ENCODE data around the gene SNX4.
A peak's percentile ranks its signal among the peaks of the same experiment; 100 is the strongest.
"Not testable (repeated sequence)": the region's sequence is repeated elsewhere in the genome, so short reads cannot be mapped to it uniquely, and the experiment has no call there.

SNX4 gene

GRCh38 chr3:125462722-125463299 is 57.2 kb downstream of the SNX4 start:
- no peak for DNase-seq (ENCODE audit: low read depth in 2 of 2)

- DNase-seq (ENCODE audit: low read depth in 2 of 2), result no peak
These were observed 58.1 kb downstream of the SNX4 start for GRCh38 chr3:125461896-125462295.

- no peak for DNase-seq (ENCODE audit: low read depth in 2 of 2)
These were observed 59.8 kb downstream of the SNX4 start for GRCh38 chr3:125460233-125460632.

GRCh38 chr3:125443923-125444322 is 76.1 kb downstream of the SNX4 start:
- no peak for DNase-seq (ENCODE audit: low read depth in 2 of 2)

- DNase-seq (ENCODE audit: low read depth in 2 of 2), result no peak
These were observed 77.5 kb downstream of the SNX4 start for GRCh38 chr3:125442506-125442905.

GRCh38 chr3:125440970-125441369 is 79.0 kb downstream of the SNX4 start:
- no peak for DNase-seq (ENCODE audit: low read depth in 2 of 2)

- DNase-seq (ENCODE audit: low read depth in 2 of 2), result no peak
These were observed 79.4 kb downstream of the SNX4 start for GRCh38 chr3:125440559-125440955.

GRCh38 chr3:125437631-125438435 is 82.2 kb downstream of the SNX4 start:
- DNase-seq (ENCODE audit: low read depth in 2 of 2), result peak; percentile 9 to 18

- no peak for DNase-seq (ENCODE audit: low read depth in 2 of 2)
These were observed 83.1 kb downstream of the SNX4 start for GRCh38 chr3:125436921-125437320.

- no peak for DNase-seq (ENCODE audit: low read depth in 2 of 2)
These were observed 84.8 kb downstream of the SNX4 start for GRCh38 chr3:125435231-125435630.

- no peak for DNase-seq (ENCODE audit: low read depth in 2 of 2)
These were observed 85.4 kb downstream of the SNX4 start for GRCh38 chr3:125434582-125435011.

GRCh38 chr3:125433611-125434041 is 86.4 kb downstream of the SNX4 start:
- no peak for DNase-seq (ENCODE audit: low read depth in 2 of 2)

GRCh38 chr3:125433091-125433534 is 86.9 kb downstream of the SNX4 start:
- no peak for DNase-seq (ENCODE audit: low read depth in 2 of 2)

- no peak for DNase-seq (ENCODE audit: low read depth in 2 of 2)
These were observed 87.9 kb downstream of the SNX4 start for GRCh38 chr3:125431912-125432790.

GRCh38 chr3:125431391-125431790 is 88.6 kb downstream of the SNX4 start:
- no peak for DNase-seq (ENCODE audit: low read depth in 2 of 2)

- no peak for DNase-seq (ENCODE audit: low read depth in 2 of 2)
These were observed 91.7 kb downstream of the SNX4 start for GRCh38 chr3:125428216-125428830.

- no peak for DNase-seq (ENCODE audit: low read depth in 2 of 2)
These were observed 101.7 kb downstream of the SNX4 start for GRCh38 chr3:125418306-125418705.

GRCh38 chr3:125416235-125416634 is 103.8 kb downstream of the SNX4 start:
- no peak for DNase-seq (ENCODE audit: low read depth in 2 of 2)

GRCh38 chr3:125414669-125415068 is 105.3 kb downstream of the SNX4 start:
- DNase-seq (ENCODE audit: low read depth in 2 of 2), result no peak

GRCh38 chr3:125410922-125411321 is 109.1 kb downstream of the SNX4 start:
- no peak for DNase-seq (ENCODE audit: low read depth in 2 of 2)

GRCh38 chr3:125406070-125406469 is 113.9 kb downstream of the SNX4 start:
- no peak for DNase-seq (ENCODE audit: low read depth in 2 of 2)

- not testable (repeated sequence) for DNase-seq (ENCODE audit: low read depth in 2 of 2)
These were observed 114.5 kb downstream of the SNX4 start for GRCh38 chr3:125405515-125405914.
